ENCODE results near the gene PROSER1. TPM values are rescaled to one million over a fixed set of nuclear protein-coding genes. Genes with fewer than 3 reads are reported as not detected.

PROSER1 gene
- total and polyA plus RNA-seq, 4 donors: 3.0 to 11.3 (median 7.3) TPM

GRCh38 chr13:39056018-39056417 lies 18.1 kb upstream of the PROSER1 start:
- no peak for DNase-seq (ENCODE audit: low spot score)
- 95% methylated on average over 1 of the region's 1 CpG for WGBS
- Histone ChIP-seq H3K36me3 (ENCODE audit: control insufficient read depth in 4 of 4, insufficient read depth in 3 of 4, low read depth in 1 of 4, low read length in 3 of 4) (peaks cover 0 to 4% (median 1%) of the 10 kb centered on the region in 4 donors), H3K4me1 (ENCODE audit: control insufficient read depth in 4 of 4, insufficient read depth in 4 of 4, low read length in 3 of 4) (no peaks in the 10 kb centered on the region), H3K27ac (ENCODE audit: low read depth in 1 of 2, low read length in 2 of 2) (no peak overlapping the region), H3K27me3 (ENCODE audit: control insufficient read depth in 4 of 4, insufficient read depth in 4 of 4, low read length in 3 of 4) (no peaks in the 10 kb centered on the region), H3K9ac (ENCODE audit: low read depth in 1 of 2, low read length in 2 of 2) (no peak overlapping the region), H3K9me3 (ENCODE audit: control insufficient read depth in 4 of 4, low read length in 3 of 4) (no peaks in the 10 kb centered on the region), H3K4me3 (ENCODE audit: low read depth in 1 of 3, low read length in 3 of 3) (no peak overlapping the region)
- TF ChIP-seq HNF4G (IDR thresholded peaks at IDR 0.05) (no peak), RXRA (IDR thresholded peaks at IDR 0.05) (no peak), SP1 (IDR thresholded peaks at IDR 0.05) (no peak), HNF4A (conservative IDR thresholded peaks at IDR 0.05) (no peak), NR2F2 (IDR thresholded peaks at IDR 0.05) (no peak), EGR1 (IDR thresholded peaks at IDR 0.05; ENCODE audit: low read depth in 2 of 2) (no peak), FOXA1 (IDR thresholded peaks at IDR 0.05) (no peak), JUND (IDR thresholded peaks at IDR 0.05) (no peak), YY1 (IDR thresholded peaks at IDR 0.05) (no peak), TAF1 (conservative IDR thresholded peaks at IDR 0.05) (no peak), RAD21 (IDR thresholded peaks at IDR 0.05) (no peak), ZBTB33 (IDR thresholded peaks at IDR 0.05) (no peak), REST (IDR thresholded peaks at IDR 0.05) (no peak)

- TF ChIP-seq CTCF (IDR thresholded peaks at IDR 0.05; ENCODE audit: low read depth, low read length, missing input control) (no peak), SP1 (IDR thresholded peaks at IDR 0.05) (no peak), RAD21 (IDR thresholded peaks at IDR 0.05) (no peak), FOXA1 (IDR thresholded peaks at IDR 0.05) (no peak), HNF4A (conservative IDR thresholded peaks at IDR 0.05) (no peak), NR2F2 (IDR thresholded peaks at IDR 0.05) (no peak), JUND (IDR thresholded peaks at IDR 0.05) (no peak), HNF4G (IDR thresholded peaks at IDR 0.05) (no peak), TAF1 (conservative IDR thresholded peaks at IDR 0.05) (no peak), REST (IDR thresholded peaks at IDR 0.05) (no peak), GABPA (IDR thresholded peaks at IDR 0.05 in 1 of 2, conservative IDR thresholded peaks at IDR 0.05 in 1 of 2) (no peak), YY1 (IDR thresholded peaks at IDR 0.05) (no peak)
- H3K4me3 ChIP-seq (ENCODE audit: low read depth in 1 of 3, low read length in 3 of 3): no peak overlapping the region
- no peak for DNase-seq (ENCODE audit: low spot score)
- H3K27me3 ChIP-seq (ENCODE audit: control insufficient read depth in 4 of 4, insufficient read depth in 4 of 4, low read length in 3 of 4): no peaks in the 10 kb centered on the region
- 90% methylated on average over 3 of the region's 3 CpGs for WGBS
- peaks cover 0 to 9% (median 3%) of the 10 kb centered on the region in 4 donors for H3K36me3 ChIP-seq (ENCODE audit: control insufficient read depth in 4 of 4, insufficient read depth in 3 of 4, low read depth in 1 of 4, low read length in 3 of 4)
- no peak overlapping the region for H3K9ac ChIP-seq (ENCODE audit: low read depth in 1 of 2, low read length in 2 of 2)
- H3K4me1 ChIP-seq (ENCODE audit: control insufficient read depth in 4 of 4, insufficient read depth in 4 of 4, low read length in 3 of 4): no peaks in the 10 kb centered on the region
- no peak overlapping the region for H3K27ac ChIP-seq (ENCODE audit: low read depth in 1 of 2, low read length in 2 of 2)
- H3K9me3 ChIP-seq (ENCODE audit: control insufficient read depth in 4 of 4, low read length in 3 of 4): no peaks in the 10 kb centered on the region
Measured at GRCh38 chr13:39054112-39054511, 16.2 kb upstream of the PROSER1 start.

Data from liver (tissue), 9 donors.